ENCODE data around the gene TSG101.

DNA sequence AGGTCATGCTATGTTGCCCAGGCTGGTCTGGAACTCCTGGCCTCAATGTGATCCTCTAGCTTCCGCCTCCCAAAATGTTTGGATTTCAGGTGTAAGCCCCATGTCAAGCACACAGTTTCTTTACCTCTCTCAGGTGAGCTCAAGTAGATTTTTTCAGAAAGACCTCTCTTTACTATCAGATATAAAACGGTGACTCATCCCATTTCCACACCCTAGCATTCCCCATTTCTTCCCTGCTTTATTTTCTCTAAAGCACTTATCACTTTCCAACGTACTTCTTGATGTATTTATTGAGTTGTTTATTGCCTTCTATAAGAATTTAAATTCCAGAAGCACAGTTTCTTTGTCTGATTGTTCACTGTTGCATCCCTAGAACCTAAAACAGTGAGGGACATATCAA, 3.7 kb downstream of the TSG101 start:
- TF ChIP-seq, protein P1, sequence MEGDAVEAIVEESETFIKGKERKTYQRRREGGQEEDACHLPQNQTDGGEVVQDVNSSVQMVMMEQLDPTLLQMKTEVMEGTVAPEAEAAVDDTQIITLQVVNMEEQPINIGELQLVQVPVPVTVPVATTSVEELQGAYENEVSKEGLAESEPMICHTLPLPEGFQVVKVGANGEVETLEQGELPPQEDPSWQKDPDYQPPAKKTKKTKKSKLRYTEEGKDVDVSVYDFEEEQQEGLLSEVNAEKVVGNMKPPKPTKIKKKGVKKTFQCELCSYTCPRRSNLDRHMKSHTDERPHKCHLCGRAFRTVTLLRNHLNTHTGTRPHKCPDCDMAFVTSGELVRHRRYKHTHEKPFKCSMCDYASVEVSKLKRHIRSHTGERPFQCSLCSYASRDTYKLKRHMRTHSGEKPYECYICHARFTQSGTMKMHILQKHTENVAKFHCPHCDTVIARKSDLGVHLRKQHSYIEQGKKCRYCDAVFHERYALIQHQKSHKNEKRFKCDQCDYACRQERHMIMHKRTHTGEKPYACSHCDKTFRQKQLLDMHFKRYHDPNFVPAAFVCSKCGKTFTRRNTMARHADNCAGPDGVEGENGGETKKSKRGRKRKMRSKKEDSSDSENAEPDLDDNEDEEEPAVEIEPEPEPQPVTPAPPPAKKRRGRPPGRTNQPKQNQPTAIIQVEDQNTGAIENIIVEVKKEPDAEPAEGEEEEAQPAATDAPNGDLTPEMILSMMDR (conservative IDR thresholded peaks at IDR 0.05 in 1 of 2, IDR thresholded peaks at IDR 0.05 in 1 of 2; ENCODE audit: low read depth in 1 of 2, low read length in 2 of 2): no peak
- no peak for TF ChIP-seq EZH2 (IDR thresholded peaks at IDR 0.05; ENCODE audit: low read length, missing control alignments)
